HG02571 (cell line): Measurements from ENCODE around the gene PLXNA1.

Source experiments
- ATAC-seq: cut with Tn5 transposase; IDR thresholded peaks from one replicate; pipeline ENCODE4 v1.9.1; 2021; ENCODE audit warnings: mild to moderate bottlenecking, moderate library complexity; ENCODE audit not compliant: unreplicated experiment

PLXNA1 gene

GRCh38 chr3:126967386-126967785, 15.5 kb upstream of the PLXNA1 start:
- no peak for ATAC-seq

DNA sequence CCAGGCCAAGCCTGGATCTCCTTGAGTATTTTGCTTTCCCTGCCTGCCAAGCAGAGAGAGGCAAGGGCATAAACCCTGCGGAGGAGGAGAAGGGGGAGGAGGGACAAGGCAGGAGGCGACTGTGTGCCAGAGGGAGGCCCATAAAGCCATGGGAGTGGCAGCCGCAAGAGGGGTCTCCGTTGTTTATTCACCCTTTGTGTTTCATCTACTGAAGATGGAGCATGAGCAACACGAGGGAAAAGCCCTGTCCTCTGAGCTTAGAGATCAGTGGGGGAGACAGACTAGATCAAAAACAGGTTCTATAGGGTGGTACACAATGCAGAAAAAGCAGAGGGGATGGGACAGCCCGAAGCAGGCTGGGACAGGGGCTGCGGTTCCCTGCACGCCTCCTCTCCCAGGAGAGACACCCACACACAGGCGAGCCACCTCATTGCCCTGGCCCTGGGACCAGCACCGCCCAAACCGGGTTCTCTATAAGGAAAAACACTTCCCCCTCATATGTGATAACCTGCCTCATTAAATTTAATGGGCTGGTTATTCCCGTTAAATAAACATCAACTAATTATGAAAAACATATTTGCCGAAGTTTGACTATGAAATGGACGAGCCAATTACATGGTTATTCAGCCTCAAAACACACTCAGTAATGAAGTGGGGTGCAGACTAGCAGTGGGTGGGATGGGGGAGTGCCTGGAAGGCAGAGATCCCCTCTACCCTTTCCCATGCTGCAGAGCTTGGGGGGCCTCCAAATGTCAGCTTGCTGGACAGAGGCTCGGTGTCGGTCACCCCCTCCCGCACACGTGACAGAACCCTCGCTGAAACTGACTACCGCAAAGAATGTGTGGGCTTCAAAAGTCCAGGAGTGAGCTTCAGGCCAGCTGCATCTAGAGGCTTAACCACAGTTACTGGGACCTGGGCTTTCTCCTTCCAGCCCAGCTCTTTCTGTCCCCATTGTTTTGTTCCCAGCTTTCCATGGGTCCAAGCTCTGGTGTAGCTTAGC, 14.2 kb upstream of the PLXNA1 start:
- ATAC-seq = no peak

DNA sequence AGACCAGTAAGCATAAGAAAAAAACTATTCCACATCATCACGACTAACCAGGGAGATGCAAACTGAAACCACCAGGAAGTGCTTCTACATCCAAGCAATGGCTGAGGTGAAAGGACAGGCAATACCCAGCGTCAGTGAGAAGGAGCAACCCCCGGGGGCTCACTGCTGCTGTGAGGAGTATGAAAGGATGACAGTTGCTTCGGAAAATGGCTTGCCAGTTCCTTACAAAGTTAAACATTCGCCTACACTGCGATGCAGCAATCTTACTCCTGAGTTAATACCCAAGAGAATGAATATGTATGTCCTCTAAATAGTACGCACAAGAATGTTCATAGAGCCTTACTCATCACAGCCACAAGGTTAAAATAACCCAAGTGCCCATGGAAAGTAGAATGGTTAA, 13.3 kb upstream of the PLXNA1 start:
- no peak for ATAC-seq

DNA sequence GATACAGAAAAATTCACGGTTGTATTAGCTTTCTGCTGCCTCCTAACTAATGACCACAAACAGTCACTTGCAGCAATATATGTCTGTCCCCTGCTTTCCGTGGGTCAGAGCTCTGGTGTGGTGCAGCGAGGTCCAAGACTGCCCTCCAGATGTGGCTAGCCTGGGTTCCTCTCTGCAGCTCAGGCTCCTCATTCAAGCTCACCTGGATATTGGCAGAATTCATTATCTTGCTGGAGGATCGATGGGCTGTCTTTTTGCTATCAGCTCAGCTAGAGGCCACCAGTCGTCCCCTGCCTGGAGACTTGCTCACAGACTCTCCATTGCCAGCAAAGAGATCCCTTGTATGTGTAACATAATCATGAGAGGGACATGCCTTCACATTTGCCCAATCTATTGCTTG, 12.8 kb upstream of the PLXNA1 start:
- no peak for ATAC-seq

- ATAC-seq = no peak
Measured at GRCh38 chr3:126970921-126971320, 12.0 kb upstream of the PLXNA1 start.

GRCh38 chr3:126971891-126972351, 11.0 kb upstream of the PLXNA1 start:
- ATAC-seq = peak; percentile 71

- no peak for ATAC-seq
Measured at GRCh38 chr3:126972866-126973265, 10.0 kb upstream of the PLXNA1 start.

DNA sequence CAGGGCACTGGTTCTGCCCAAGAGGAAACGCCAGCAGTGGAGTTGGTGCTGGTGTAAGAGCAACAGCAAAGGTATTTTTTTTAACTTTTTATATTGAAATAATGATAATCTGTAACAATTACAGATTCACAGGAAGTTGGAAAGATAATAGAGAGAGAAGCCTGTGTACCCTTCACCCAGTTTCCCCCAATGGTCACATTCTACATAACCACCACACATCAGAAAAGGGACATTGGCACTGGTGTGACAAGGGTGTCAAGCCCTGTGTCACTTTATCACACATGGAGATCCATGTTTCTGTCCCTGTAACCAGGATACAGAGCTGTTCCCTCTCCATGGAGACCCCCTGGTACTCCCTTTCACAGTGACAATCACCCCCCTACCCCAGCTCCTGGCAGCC, 9.1 kb upstream of the PLXNA1 start:
- ATAC-seq = no peak

DNA sequence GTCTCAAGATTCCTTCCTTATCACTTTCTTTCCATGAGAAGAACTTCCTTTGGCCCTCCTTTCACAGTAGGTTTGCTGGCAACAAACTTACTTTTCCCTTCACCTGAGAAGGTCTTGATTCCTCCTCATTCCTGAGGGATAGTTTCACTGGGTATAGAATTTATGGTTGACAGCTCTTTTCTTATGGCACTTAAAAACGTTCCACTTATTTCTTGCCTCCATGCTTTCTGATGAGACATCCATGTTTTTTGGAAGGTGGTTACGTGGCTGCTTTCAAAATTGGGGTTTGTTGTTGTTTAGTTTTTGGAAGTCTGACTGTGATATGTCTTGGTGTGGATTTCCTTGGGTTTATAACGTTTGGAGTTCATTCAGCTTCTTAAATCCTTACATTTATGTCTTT, 8.2 kb upstream of the PLXNA1 start:
- ATAC-seq = no peak

- no peak for ATAC-seq
Measured at GRCh38 chr3:126976906-126977305, 6.0 kb upstream of the PLXNA1 start.

DNA sequence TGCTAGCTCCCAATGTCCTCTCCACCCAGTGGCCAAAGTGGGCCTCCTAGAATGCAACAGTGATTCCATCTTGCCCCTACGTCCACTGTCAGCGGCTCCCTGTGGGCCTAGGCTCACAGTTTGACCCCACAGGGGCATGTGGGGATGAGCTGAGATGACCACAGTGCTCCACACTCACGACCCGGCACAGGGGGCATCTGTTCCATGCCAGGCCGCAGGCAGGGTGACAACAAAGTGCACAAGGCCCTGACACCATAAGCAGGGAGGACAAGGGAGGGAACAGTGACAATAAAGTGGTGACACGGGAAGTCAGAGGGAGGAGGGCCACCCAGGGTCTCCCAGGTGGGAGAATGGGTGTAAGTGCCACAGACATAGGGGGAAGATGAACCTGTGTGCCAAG, 5.1 kb upstream of the PLXNA1 start:
- ATAC-seq = no peak

DNA sequence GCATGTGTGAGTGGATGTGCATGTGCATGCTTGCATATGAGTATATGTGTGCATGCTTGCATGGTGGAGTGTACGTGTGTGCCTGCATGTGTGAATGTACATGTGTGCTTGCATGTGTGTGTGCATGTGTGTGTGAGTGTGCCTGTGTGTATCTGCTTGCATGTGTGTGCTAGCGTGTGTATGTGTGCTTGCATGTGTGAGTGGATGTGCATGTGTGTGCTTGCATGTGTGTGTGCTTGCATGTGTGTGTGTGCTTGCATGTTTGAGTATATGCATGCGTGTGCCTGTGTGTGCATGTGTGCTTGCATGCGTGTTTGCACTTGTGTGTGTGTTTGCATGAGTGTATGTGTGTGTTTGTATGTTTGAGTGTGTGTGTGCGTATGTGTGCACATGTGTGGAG, 4.6 kb upstream of the PLXNA1 start:
- no peak for ATAC-seq

DNA sequence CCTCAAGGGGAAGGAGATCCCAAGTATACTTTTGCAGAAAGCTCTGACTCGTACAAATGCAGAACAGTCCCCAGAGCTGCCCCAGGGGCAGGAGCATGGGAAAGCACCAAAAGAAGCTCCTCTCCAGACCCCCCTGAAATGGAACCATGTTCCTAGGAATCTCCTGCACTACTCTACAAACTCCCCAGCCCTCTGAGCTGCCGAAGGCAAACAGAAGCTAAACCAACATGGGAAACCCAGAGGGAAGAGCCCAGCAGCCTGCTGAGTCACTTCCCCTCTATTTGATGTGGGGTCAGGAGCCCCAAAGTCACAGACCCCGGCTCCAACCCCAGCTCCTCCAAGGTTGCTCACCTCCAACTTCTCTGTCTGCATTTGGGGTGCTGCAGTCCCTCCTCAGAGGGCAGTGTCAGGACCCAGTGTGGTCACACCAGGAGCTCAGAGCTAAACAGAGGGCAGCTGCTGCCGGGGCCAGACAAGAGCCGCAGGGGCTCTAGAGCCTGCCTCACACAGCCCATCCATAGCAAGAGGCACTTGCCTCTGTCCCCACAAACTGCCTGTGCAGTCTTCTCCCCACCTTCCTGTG, 3.8 kb upstream of the PLXNA1 start:
- ATAC-seq = no peak

- ATAC-seq = no peak
Measured at GRCh38 chr3:126980266-126980811, 2.6 kb upstream of the PLXNA1 start.

- ATAC-seq = peak; percentile 31
Measured at GRCh38 chr3:126982126-126982470, 817 bp upstream of the PLXNA1 start.

DNA sequence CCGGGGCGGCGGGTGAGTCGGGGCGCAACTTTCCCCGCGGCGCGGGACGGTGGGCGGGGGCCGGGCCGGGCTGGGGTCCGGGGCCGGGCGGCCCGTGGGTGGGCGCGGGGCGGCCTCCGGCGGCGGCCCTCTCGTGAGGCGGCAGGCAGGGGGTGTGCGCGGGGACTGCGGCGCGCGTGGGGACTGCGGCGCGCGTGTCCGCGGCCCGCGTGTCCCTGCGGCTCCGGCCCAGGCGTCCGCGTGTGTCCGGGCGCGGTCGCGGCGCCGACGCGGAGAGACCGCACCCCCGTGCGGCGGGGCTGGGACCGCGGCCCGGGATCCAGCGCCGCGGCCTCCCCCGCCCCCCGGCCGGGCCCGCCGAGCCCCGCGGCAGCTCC, 349 bp downstream of the PLXNA1 start:
- no peak for ATAC-seq

DNA sequence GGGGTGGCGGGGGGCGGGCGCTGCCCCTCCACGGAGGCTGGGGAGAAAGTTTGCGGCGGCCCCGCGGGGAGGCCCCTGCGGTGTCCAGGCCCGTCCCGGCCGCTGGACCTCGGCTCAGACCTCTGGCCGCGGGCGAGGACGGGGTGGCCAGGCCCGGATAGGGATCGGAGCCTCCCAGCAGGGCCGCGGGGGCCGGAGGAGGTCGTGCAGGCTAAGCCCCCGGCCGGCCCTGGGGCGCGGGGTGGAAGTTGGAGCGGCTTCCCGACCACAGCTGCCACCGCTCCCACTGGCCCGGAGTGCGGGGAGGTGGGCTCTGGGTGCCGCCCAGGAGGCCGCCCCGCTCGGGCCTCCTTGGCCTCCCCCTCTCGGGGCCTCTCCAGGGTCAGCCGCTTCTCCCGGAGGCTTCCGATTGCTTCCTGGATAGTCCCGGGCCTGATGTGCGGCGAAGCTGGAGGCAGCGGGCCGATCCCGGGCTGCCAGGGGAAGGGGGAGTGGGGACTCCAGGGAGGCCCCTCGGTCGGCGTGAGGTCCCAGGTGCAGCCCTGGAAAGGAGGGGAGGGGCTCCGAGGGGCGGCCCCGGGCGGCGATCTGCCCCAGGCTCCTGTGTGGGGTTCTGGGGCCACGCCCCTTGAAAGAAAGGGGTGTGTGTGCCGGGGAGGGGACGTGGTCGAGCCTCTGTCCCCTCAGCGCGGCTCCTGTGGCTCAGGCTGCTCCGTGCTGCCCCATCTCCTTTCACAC, 907 bp downstream of the PLXNA1 start:
- no peak for ATAC-seq

GRCh38 chr3:126984391-126985131, 1.6 kb downstream of the PLXNA1 start:
- no peak for ATAC-seq

DNA sequence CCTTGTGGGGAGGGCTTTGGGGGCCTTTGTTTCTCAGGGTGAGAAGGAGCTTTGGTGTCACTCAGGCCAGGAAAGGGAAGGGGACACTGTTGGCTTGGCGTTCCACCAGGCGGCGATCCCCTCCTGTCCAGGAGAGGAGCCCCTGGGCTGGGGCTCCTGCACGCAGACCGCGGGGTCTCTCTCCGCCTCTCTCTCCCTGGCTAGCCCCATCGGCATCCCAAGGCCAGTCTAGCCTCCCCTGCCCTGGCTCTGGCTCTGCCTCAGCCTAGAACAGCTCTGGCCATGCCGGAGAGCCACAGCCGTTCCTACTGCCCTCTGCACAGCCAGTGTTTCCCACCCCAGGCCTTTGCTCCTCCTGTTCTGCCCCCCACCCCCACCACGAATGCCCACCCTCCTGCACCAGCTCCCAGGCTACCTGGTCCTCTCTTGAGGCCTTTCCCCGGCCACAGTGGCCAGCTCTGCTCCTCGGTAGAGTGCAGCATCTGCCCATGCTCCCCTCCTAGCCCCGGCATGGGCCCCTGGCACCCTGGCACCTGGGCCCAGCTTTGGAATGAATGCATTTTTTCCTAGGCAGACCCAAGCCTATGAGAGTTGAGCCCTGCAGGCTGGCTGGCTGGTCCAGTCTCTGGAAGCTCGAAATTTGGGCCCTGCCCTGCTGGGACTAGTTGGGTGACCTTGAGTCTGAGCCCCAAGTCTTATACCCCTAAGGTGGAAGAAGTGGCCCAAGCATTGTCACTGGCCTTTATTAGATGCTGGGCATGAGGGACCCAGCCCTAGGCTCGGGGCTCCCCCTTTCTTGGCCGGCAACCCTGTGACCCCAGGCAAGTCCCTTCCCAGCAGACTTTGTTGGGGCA, 2.4 kb downstream of the PLXNA1 start:
- no peak for ATAC-seq

- no peak for ATAC-seq
Measured at GRCh38 chr3:126986001-126986400, 3.1 kb downstream of the PLXNA1 start.
